ENCODE data around the gene TSHZ1. TPM values are rescaled to one million over a fixed set of nuclear protein-coding genes. Genes with fewer than 3 reads are reported as not detected.
A peak's percentile ranks its signal among the peaks of the same experiment; 100 is the strongest.

TSHZ1 gene
- polyA plus RNA-seq, 1 experiment = 23.9 TPM

DNA sequence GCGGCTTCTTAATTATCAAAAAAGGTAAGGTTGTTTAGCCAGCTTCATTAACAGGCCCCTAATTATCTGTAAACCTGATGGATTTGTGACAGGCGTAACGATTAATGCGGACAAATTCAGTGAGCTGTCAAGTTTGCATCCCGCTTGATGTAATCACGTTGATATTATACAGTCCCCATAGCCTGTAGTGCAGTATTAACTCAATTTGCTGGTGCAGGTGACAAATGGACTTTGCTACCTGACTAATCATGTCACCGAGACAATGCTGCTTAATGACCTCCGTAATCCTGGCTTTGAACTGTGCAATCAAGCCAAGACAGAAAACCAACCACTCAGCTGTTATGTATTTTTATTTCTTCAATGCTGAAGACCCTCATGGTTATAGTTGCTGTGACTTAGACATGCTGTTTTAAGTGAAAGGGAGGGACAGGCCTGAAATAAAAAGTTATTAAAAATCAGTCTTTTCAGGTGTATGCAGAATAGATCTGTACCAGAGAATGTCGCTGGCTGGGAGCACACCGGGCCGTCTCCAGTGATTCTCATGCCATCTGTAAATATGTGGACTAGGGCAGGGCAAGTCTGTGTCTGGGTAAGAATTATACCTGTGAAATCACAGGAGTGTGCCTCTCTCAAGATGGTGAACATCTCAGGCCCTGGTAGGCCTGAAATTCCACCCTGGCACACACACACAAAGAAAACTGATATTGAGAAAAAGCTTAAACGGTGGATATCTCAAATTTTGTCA, 4.3 kb downstream of the TSHZ1 start:
- Histone ChIP-seq H3K36me3 (ENCODE audit: control insufficient read depth, insufficient read depth, low read length) (peaks cover 4% of the 10 kb centered on the region), H3K27me3 (ENCODE audit: control insufficient read depth, insufficient read depth, low read length) (no peaks in the 10 kb centered on the region), H3K4me3 (ENCODE audit: low read depth, low read length) (peak overlapping the region; percentile 68)
- ChIA-PET CTCF (interaction anchor here (0.9 to 1.3 kb wide), 2 partner anchors 12 to 265 kb away, joined by 3 to 5 read pairs; no protein-coding TSS in a partner anchor), POLR2A (interaction anchor here (0.5 kb wide), 1 partner anchor 31 kb away, joined by 3 read pairs; no protein-coding TSS in a partner anchor)
- no peak for DNase-seq (ENCODE audit: low read depth)
- TF ChIP-seq, protein P1, sequence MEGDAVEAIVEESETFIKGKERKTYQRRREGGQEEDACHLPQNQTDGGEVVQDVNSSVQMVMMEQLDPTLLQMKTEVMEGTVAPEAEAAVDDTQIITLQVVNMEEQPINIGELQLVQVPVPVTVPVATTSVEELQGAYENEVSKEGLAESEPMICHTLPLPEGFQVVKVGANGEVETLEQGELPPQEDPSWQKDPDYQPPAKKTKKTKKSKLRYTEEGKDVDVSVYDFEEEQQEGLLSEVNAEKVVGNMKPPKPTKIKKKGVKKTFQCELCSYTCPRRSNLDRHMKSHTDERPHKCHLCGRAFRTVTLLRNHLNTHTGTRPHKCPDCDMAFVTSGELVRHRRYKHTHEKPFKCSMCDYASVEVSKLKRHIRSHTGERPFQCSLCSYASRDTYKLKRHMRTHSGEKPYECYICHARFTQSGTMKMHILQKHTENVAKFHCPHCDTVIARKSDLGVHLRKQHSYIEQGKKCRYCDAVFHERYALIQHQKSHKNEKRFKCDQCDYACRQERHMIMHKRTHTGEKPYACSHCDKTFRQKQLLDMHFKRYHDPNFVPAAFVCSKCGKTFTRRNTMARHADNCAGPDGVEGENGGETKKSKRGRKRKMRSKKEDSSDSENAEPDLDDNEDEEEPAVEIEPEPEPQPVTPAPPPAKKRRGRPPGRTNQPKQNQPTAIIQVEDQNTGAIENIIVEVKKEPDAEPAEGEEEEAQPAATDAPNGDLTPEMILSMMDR (IDR thresholded peaks at IDR 0.05; ENCODE audit: insufficient read depth, low read depth, low read length) = no peak

DNA sequence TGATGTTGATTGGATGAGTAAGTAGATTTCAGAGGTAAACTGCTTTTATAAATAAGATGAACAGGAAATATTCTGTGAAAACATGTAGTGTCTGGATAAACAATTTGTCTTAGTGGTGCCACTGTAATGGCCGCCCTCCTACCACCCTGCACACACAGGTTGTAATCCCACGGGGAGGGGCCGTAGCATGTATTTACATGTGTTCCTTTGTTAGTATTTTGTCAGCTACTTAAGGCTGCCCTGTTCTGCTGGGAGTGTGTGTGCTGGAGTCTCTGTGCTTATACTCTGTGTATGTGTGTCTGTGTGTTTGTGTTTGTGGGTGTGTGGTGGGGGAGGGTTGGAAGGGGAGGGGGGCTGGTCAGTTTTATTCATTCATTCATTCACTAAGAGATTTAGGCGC, 5.1 kb downstream of the TSHZ1 start:
- Histone ChIP-seq H3K27me3 (ENCODE audit: control insufficient read depth, insufficient read depth, low read length) (no peaks in the 10 kb centered on the region), H3K4me3 (ENCODE audit: low read depth, low read length) (peak overlapping the region; percentile 20; the same call in 1 of the 2 replicates), H3K36me3 (ENCODE audit: control insufficient read depth, insufficient read depth, low read length) (peaks cover 4% of the 10 kb centered on the region)
- TF ChIP-seq, protein P1 (IDR thresholded peaks at IDR 0.05; ENCODE audit: insufficient read depth, low read depth, low read length) = no peak
- no peak for DNase-seq (ENCODE audit: low read depth)
- POLR2A ChIA-PET = interaction anchor here (0.5 kb wide), 1 partner anchor 31 kb away, joined by 3 read pairs; no protein-coding TSS in a partner anchor
- CTCF ChIA-PET = interaction anchor here (0.9 to 1.3 kb wide), 3 partner anchors 12 to 264 kb away, joined by 3 to 5 read pairs (median 3); no protein-coding TSS in a partner anchor

DNA sequence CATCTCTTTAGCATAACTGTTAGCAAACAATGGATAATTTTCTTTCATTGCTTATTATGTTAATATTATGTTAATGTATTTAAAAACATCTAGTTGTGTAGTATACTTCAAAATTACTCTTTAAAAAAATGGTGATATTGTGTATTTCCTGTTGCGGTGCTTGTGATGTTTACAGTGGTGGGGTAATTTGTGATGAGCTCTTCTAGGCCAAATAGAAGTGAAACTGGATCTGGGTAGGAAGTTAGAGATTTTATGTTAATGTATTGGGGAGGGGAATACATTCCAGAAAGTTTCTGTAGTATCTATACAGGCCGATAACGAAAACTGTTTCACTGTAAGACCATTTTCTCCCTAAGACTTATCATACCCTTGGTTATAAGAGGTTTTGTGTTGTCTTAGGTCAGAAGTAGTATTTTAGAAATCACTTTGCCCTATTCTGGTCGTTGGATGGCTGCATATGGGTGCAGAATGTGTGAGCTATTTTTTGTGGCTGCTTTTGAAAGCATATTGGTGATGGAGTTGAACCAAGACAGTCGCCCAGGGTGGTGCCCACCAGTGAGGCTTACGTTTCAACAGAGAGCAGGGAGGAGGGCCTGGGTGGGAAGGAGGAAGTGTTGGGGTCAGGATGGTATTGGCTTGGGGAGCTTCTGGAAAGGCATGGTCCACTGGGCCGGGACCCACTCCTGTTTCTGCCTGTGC, 5.8 kb downstream of the TSHZ1 start:
- Histone ChIP-seq H3K4me3 (ENCODE audit: low read depth, low read length) (peak overlapping the region; percentile 18), H3K27me3 (ENCODE audit: control insufficient read depth, insufficient read depth, low read length) (no peaks in the 10 kb centered on the region), H3K36me3 (ENCODE audit: control insufficient read depth, insufficient read depth, low read length) (peaks cover 4% of the 10 kb centered on the region)
- DNase-seq (ENCODE audit: low read depth) = no peak
- TF ChIP-seq, protein P1 (IDR thresholded peaks at IDR 0.05; ENCODE audit: insufficient read depth, low read depth, low read length) = no peak
- ChIA-PET POLR2A (no interaction called here), CTCF (interaction anchor here (1.2 to 1.3 kb wide), 2 partner anchors 262 to 263 kb away, joined by 3 read pairs; no protein-coding TSS in a partner anchor)

DNA sequence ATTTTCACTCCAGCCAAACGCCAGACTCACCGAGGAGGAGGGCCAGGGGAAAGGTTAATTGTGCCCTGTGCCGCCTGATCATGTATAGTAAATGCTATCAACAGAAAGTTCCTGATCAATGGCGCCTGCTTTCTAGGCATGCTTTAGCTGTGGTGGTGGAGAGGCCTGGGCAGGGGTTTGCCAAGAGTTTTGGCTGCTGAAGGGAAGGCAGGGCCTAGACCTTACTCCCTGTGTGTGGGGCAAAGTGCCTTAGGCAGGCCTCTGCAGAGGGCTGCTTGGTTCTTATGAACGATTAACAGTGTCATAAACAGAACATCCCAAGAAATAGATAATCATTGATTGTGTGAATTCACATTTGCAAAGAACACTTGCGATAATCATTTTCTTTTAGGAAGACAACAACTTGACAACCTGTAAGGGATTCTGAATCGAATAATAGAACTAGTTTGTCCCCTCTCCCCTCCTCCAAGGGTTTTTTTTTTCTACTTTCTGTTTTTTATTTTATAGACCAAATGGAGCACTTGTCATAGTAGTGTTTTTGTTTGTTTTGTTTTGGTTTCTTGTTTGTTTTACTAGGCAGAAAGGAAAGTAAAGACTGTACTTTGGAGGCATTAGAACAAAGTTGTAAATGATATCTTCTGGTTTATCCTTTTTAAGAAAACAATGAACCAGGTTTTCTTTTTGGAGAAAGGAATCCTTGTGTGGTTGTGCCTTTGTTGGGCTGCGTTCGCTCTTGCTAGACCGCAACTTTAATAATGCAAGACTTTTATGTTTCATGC, 6.5 kb downstream of the TSHZ1 start:
- ChIA-PET POLR2A (no interaction called here), CTCF (interaction anchor here (1.2 kb wide), 1 partner anchor 261 kb away, joined by 3 read pairs; no protein-coding TSS in a partner anchor)
- H3K27me3 ChIP-seq (ENCODE audit: control insufficient read depth, insufficient read depth, low read length) = no peaks in the 10 kb centered on the region
- H3K36me3 ChIP-seq (ENCODE audit: control insufficient read depth, insufficient read depth, low read length) = peaks cover 4% of the 10 kb centered on the region
- peak overlapping the region; percentile 18 for H3K4me3 ChIP-seq (ENCODE audit: low read depth, low read length)
- TF ChIP-seq, protein P1 (IDR thresholded peaks at IDR 0.05; ENCODE audit: insufficient read depth, low read depth, low read length) = no peak
- DNase-seq (ENCODE audit: low read depth) = no peak

All from BJ (cell line).